Neuronal stem cell (in vitro differentiated cells): ENCODE measurements around the gene GPR156.

Source experiments
- DNase-seq: peaks from one replicate; pipeline ENCODE4 v3.0.0-alpha.2; 2013; ENCODE audit warnings: low spot score
- H2AFZ ChIP-seq: one replicate; pipeline ENCODE4 v1.6.1; 2013; ENCODE audit warnings: mild to moderate bottlenecking, low read length, inconsistent platforms
- H2AK5ac ChIP-seq: 2 replicates; pipeline ENCODE4 v1.6.1; 2013; ENCODE audit warnings: low read depth, mild to moderate bottlenecking, inconsistent platforms, low read length, moderate library complexity, mixed read lengths
- H2BK120ac ChIP-seq: 2 replicates; pipeline ENCODE4 v1.6.1; 2013; ENCODE audit warnings: low read depth, mild to moderate bottlenecking, inconsistent platforms, low read length, moderate library complexity, mixed read lengths
- H2BK12ac ChIP-seq: one replicate; pipeline ENCODE4 v1.6.1; 2013; ENCODE audit warnings: low read length, inconsistent platforms
- H2BK15ac ChIP-seq: 2 replicates; pipeline ENCODE4 v1.6.1; 2013; ENCODE audit warnings: mild to moderate bottlenecking, low read length, inconsistent platforms, mixed read lengths
- H2BK5ac ChIP-seq: one replicate; pipeline ENCODE4 v1.6.1; 2013; ENCODE audit warnings: inconsistent platforms, mild to moderate bottlenecking, low read length, moderate library complexity
- H3K14ac ChIP-seq: one replicate; pipeline ENCODE4 v1.6.1; 2013; ENCODE audit warnings: low read length, inconsistent platforms
- H3K18ac ChIP-seq: 2 replicates; pipeline ENCODE4 v1.6.1; 2013; ENCODE audit warnings: low read length, inconsistent platforms
- H3K23ac ChIP-seq: 2 replicates; pipeline ENCODE4 v1.6.1; 2013; ENCODE audit warnings: low read depth, mild to moderate bottlenecking, mixed read lengths, low read length, inconsistent platforms; ENCODE audit not compliant: poor library complexity
- H3K27ac ChIP-seq: replicated peaks from 3 replicates; pipeline ENCODE4 v1.5.1; 2013; ENCODE audit warnings: low read length, inconsistent platforms
- H3K27me3 ChIP-seq, 3 experiments: 2 replicates each; pipeline ENCODE4 v1.6.1; 2013; ENCODE audit warnings: low read length in 3 of 3, mild to moderate bottlenecking in 2 of 3, inconsistent platforms in 1 of 3, low read depth in 1 of 3, mixed read lengths in 1 of 3, moderate library complexity in 1 of 3; ENCODE audit not compliant: control insufficient read depth in 3 of 3, insufficient read depth in 3 of 3
- H3K36me3 ChIP-seq, 2 donors: replicated peaks in 1 of 2; 2 replicates each; pipeline ENCODE4 v1.6.1; 2013; ENCODE audit warnings: low read length in 2 of 2; ENCODE audit not compliant: control insufficient read depth in 2 of 2, insufficient read depth in 2 of 2
- H3K4ac ChIP-seq: 2 replicates; pipeline ENCODE4 v1.6.1; 2013; ENCODE audit warnings: inconsistent platforms, mild to moderate bottlenecking, low read length, moderate library complexity
- H3K4me1 ChIP-seq, 2 donors: 1 replicate in 1 of 2; 2 replicates in 1 of 2; pipeline ENCODE4 v1.6.1; 2013; ENCODE audit warnings: low read length in 2 of 2, low read depth in 1 of 2; ENCODE audit not compliant: control insufficient read depth in 2 of 2, insufficient read depth in 1 of 2
- H3K4me2 ChIP-seq: one replicate; pipeline ENCODE4 v1.6.1; 2013; ENCODE audit warnings: mild to moderate bottlenecking, low read length, inconsistent platforms; ENCODE audit not compliant: insufficient read depth, poor library complexity, severe bottlenecking
- H3K4me3 ChIP-seq, 2 donors: 2 replicates each; pipeline ENCODE4 v1.5.1; 2013; ENCODE audit warnings: low read length in 2 of 2, mild to moderate bottlenecking in 2 of 2, inconsistent platforms in 1 of 2, moderate library complexity in 1 of 2
- H3K79me1 ChIP-seq: one replicate; pipeline ENCODE4 v1.6.1; 2013; ENCODE audit warnings: low read depth, mild to moderate bottlenecking, inconsistent platforms, low read length, moderate library complexity
- H3K9ac ChIP-seq: one replicate; pipeline ENCODE4 v1.6.1; 2013; ENCODE audit warnings: mild to moderate bottlenecking, low read depth, low read length, inconsistent platforms; ENCODE audit not compliant: poor library complexity
- H3K9me3 ChIP-seq, 2 donors: replicated peaks in 1 of 2; 2 replicates each; pipeline versions ENCODE3 to v1.6.1; 2013; ENCODE audit warnings: low read length in 2 of 2, mild to moderate bottlenecking in 2 of 2, inconsistent platforms in 1 of 2, low read depth in 1 of 2, mixed read lengths in 1 of 2, moderate library complexity in 1 of 2; ENCODE audit not compliant: control insufficient read depth in 2 of 2, insufficient read depth in 1 of 2
- H4K8ac ChIP-seq: one replicate; pipeline ENCODE4 v1.6.1; 2013; ENCODE audit warnings: low read depth, mild to moderate bottlenecking, inconsistent platforms, low read length, moderate library complexity
- H4K91ac ChIP-seq: one replicate; pipeline ENCODE4 v1.6.1; 2013; ENCODE audit warnings: low read length, low read depth, mild to moderate bottlenecking, inconsistent platforms; ENCODE audit not compliant: poor library complexity
- WGBS, 2 donors: extraction: QIAGEN DNeasy Blood & Tissue Kit; methylation state at CpG; one replicate each; pipeline ENCODE4 v1.1.7; 2013; ENCODE audit warnings: missing lambda C conversion rate in 2 of 2, mixed read lengths in 1 of 2; ENCODE audit not compliant: insufficient read length in 2 of 2, insufficient replicate concordance in 1 of 2; ENCODE audit errors: extremely low coverage in 2 of 2; 5-methylcytosine and 5-hydroxymethylcytosine counted together

GPR156 gene

DNA sequence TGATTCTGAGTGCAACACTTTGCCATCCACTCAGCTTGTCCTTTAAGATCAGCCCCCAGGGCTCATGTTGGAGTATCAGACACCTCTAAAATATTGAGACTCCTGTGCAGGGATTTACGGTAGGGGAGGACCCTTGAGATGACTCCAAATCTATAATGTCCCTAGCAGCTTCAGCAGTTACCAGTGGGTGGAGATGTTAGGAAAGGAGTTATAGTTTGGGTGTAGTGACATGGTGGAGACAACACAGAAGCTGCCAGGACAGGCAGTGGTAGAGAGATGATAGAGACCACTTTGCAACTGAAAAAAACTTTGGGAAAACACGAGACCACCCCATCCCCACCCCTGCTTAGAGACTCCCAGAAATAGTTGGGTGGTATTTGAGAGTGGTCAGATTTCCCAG, 147.5 kb downstream of the GPR156 start:
- Histone ChIP-seq H4K8ac (no peak overlapping the region), H3K9ac (no peak overlapping the region), H2BK15ac (no peak overlapping the region), H2BK5ac (no peak overlapping the region), H2AK5ac (no peak overlapping the region), H3K36me3 (no peaks in the 10 kb centered on the region), H4K91ac (no peak overlapping the region), H3K79me1 (no peaks in the 10 kb centered on the region), H3K23ac (no peak overlapping the region), H3K9me3 (no peaks in the 10 kb centered on the region), H2BK120ac (no peak overlapping the region), H2BK12ac (no peak overlapping the region), H3K4me1 (no peaks in the 10 kb centered on the region), H3K27me3 (no peaks in the 10 kb centered on the region), H3K27ac (no peak overlapping the region), H3K4me3 (no peak overlapping the region), H2AFZ (no peak overlapping the region), H3K4me2 (no peak overlapping the region), H3K18ac (no peak overlapping the region), H3K4ac (no peak overlapping the region), H3K14ac (no peak overlapping the region)
- no peak for DNase-seq
- no CpG with 5 or more reads among the region's 2 CpGs for WGBS, 2 donors

DNA sequence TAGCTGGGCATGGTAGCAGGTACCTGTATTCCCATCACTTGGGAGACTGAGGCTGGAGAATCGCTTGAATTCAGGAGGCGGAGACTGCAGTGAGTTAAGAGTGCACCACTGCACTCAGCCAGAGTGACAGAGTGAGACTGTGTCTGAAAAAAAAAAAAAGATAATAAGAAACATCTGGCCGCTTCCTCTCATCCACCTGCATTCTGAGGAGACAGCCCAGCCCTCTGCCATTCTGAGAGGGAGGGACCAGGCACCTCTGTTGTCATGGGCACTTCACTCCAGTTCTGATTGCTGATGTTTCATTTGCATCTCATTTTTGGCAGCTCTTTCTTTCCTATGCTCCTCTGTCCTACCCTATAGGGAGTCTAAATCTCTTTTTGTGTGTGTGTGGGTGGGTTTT, 154.4 kb downstream of the GPR156 start:
- no peaks in the 10 kb centered on the region for H3K9me3 ChIP-seq
- H3K4me1 ChIP-seq: no peaks in the 10 kb centered on the region
- WGBS, 2 donors: no CpG with 5 or more reads among the region's 3 CpGs
- no peak overlapping the region for H3K4me3 ChIP-seq
- no peak overlapping the region for H3K18ac ChIP-seq
- H4K8ac ChIP-seq: no peak overlapping the region
- no peak overlapping the region for H2AK5ac ChIP-seq
- H4K91ac ChIP-seq: no peak overlapping the region
- H3K79me1 ChIP-seq: no peaks in the 10 kb centered on the region
- no peak overlapping the region for H3K23ac ChIP-seq
- H3K4me2 ChIP-seq: no peak overlapping the region
- H2AFZ ChIP-seq: no peak overlapping the region
- H3K9ac ChIP-seq: no peak overlapping the region
- no peak overlapping the region for H2BK5ac ChIP-seq
- H3K14ac ChIP-seq: no peak overlapping the region
- H2BK15ac ChIP-seq: no peak overlapping the region
- no peaks in the 10 kb centered on the region for H3K36me3 ChIP-seq
- H3K27me3 ChIP-seq: no peaks in the 10 kb centered on the region
- H2BK12ac ChIP-seq: no peak overlapping the region
- no peak overlapping the region for H3K27ac ChIP-seq
- no peak for DNase-seq
- no peak overlapping the region for H3K4ac ChIP-seq
- H2BK120ac ChIP-seq: no peak overlapping the region

DNA sequence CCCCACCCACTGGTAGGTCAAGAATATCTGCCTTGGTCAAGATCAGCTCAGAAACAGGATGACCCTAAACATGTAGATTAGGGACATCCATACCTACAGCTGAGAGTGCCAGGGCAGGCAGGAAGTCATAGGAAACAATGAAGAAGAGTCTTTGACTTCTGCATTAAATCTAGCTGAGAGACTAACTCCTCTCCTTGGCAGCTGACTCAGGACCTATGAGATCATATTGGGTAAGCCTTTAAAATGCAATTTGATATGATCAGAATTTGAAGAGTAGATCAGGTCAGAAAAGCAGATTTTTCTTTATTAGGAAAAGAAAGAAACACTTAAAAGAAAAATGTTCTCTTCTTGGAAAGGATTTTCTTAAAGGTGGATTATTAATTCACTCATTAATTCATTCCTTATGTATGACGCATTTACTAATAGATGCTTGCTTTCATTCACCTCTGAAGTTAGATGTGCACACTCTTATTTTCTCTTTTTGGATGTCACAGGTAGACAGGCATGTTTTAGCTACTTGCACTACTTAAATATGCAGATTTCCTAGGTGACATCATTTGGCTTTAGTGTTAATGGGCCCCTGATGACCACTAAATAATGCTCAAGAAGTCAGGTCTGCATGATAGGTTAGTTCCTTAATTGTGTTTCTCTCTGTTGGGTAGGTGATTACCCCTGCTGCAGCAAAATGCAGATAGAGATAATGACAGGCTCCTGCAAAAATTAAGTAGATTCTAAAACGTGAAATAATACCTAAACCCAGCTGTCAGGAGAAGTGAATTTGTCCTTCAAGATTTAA, 155.1 kb downstream of the GPR156 start:
- Histone ChIP-seq H2BK12ac (no peak overlapping the region), H3K4me1 (no peaks in the 10 kb centered on the region), H4K8ac (no peak overlapping the region), H2BK120ac (no peak overlapping the region), H3K27ac (no peak overlapping the region), H3K79me1 (no peaks in the 10 kb centered on the region), H3K18ac (no peak overlapping the region), H3K9ac (no peak overlapping the region), H3K14ac (no peak overlapping the region), H2BK15ac (no peak overlapping the region), H3K4ac (no peak overlapping the region), H3K4me3 (no peak overlapping the region), H2AK5ac (no peak overlapping the region), H3K9me3 (no peaks in the 10 kb centered on the region), H2AFZ (no peak overlapping the region), H2BK5ac (no peak overlapping the region), H4K91ac (no peak overlapping the region), H3K27me3 (no peaks in the 10 kb centered on the region), H3K4me2 (no peak overlapping the region), H3K23ac (no peak overlapping the region), H3K36me3 (no peaks in the 10 kb centered on the region)
- no peak for DNase-seq
- no CpG with 5 or more reads among the region's 2 CpGs for WGBS, 2 donors

DNA sequence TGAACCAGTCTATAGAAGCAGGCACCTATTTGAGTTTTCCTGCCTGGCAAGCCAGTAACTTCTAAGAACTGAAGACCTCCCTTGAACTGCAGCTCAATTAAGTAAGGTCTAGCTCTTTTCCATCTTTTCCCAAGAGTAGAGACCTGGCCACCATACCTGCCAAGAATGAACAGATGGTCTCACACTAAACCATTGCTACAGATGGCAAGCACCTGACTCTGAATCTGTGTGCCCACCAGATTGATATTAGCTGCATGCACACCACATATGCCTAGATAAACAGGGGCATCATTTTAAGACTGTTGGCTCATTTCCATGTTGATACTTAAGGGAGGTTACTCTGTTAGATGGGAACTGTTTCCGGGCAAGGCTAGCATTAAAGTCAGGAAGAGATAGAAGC, 156.0 kb downstream of the GPR156 start:
- H3K4me2 ChIP-seq: no peak overlapping the region
- H2AFZ ChIP-seq: no peak overlapping the region
- no peak overlapping the region for H4K8ac ChIP-seq
- no peaks in the 10 kb centered on the region for H3K4me1 ChIP-seq
- H3K27me3 ChIP-seq: no peaks in the 10 kb centered on the region
- no peak for DNase-seq
- no peak overlapping the region for H3K4me3 ChIP-seq
- no peak overlapping the region for H2BK12ac ChIP-seq
- no peaks in the 10 kb centered on the region for H3K9me3 ChIP-seq
- no peak overlapping the region for H3K4ac ChIP-seq
- no peak overlapping the region for H3K14ac ChIP-seq
- no peak overlapping the region for H3K18ac ChIP-seq
- H2AK5ac ChIP-seq: no peak overlapping the region
- H2BK120ac ChIP-seq: no peak overlapping the region
- no peaks in the 10 kb centered on the region for H3K79me1 ChIP-seq
- H2BK5ac ChIP-seq: no peak overlapping the region
- no peak overlapping the region for H3K27ac ChIP-seq
- no peak overlapping the region for H4K91ac ChIP-seq
- H3K23ac ChIP-seq: no peak overlapping the region
- no peaks in the 10 kb centered on the region for H3K36me3 ChIP-seq
- no peak overlapping the region for H3K9ac ChIP-seq
- WGBS, 2 donors: no CpG with 5 or more reads among the region's 1 CpG
- no peak overlapping the region for H2BK15ac ChIP-seq
